SK-N-SH treated with all-trans-retinoic acid at 6 μM for 48 hours (cell line): Measurements from ENCODE around the gene SYNJ2.

ENCODE experiments used
- ATAC-seq: fragments of 200-7000 bp; cut with Tn5 transposase; 3 replicates; pipeline ENCODE4 v1.9.1; 2020; ENCODE audit warnings: mild to moderate bottlenecking, moderate library complexity
- BACH2 ChIP-seq: fragments of 250-450 bp; sonication (Bioruptor Pico); IDR thresholded peaks from 2 replicates; pipeline ENCODE4 v1.9.0; 2021; ENCODE audit warnings: mild to moderate bottlenecking, borderline replicate concordance
- CREB5 ChIP-seq: fragments of 250-450 bp; sonication (Bioruptor Pico); IDR thresholded peaks from 2 replicates; pipeline ENCODE4 v1.5.1; 2020; ENCODE audit warnings: low read depth, mild to moderate bottlenecking, moderate library complexity
- CSDC2 ChIP-seq: fragments of 250-450 bp; sonication (Bioruptor Pico); IDR thresholded peaks from 2 replicates; pipeline ENCODE4 v1.5.0; 2020; ENCODE audit warnings: mild to moderate bottlenecking, moderate library complexity
- CSRNP3 ChIP-seq: fragments of 250-450 bp; sonication (Bioruptor Pico); IDR thresholded peaks from 2 replicates; pipeline ENCODE4 v1.5.1; 2021; ENCODE audit warnings: mild to moderate bottlenecking, moderate library complexity
- ISL1 ChIP-seq: fragments of 250-450 bp; sonication (Bioruptor Pico); IDR thresholded peaks from 2 replicates; pipeline ENCODE4 v2.1.2; 2022; ENCODE audit warnings: mild to moderate bottlenecking, moderate library complexity
- OSR1 ChIP-seq: fragments of 250-450 bp; sonication (Bioruptor Pico); IDR thresholded peaks from 2 replicates; pipeline ENCODE4 v1.8.0; 2022; ENCODE audit warnings: moderate library complexity, mild to moderate bottlenecking, inconsistent platforms
- PATZ1 ChIP-seq: fragments of 250-450 bp; sonication (Bioruptor Pico); IDR thresholded peaks from 2 replicates; pipeline ENCODE4 v1.8.0; 2020; ENCODE audit warnings: mild to moderate bottlenecking, moderate library complexity, borderline replicate concordance
- RARB ChIP-seq: fragments of 250-450 bp; sonication (Bioruptor Pico); IDR thresholded peaks from 2 replicates; pipeline ENCODE4 v1.8.0; 2021; ENCODE audit warnings: mild to moderate bottlenecking, moderate library complexity
- TCF4 ChIP-seq: fragments of 250-450 bp; sonication (Bioruptor Pico); IDR thresholded peaks from 2 replicates; pipeline ENCODE4 v1.8.0; 2021; ENCODE audit warnings: mild to moderate bottlenecking, moderate library complexity, borderline replicate concordance
- TOX ChIP-seq: fragments of 250-450 bp; sonication (Bioruptor Pico); IDR thresholded peaks from 2 replicates; pipeline ENCODE4 v1.8.0; 2021; ENCODE audit warnings: mild to moderate bottlenecking, moderate library complexity, borderline replicate concordance
- ZC3H10 ChIP-seq: fragments of 250-450 bp; sonication (Bioruptor Pico); IDR thresholded peaks from 2 replicates; pipeline ENCODE4 v1.5.1; 2021; ENCODE audit warnings: mild to moderate bottlenecking, moderate library complexity
- ZFP3 ChIP-seq: fragments of 250-450 bp; sonication (Bioruptor Pico); IDR thresholded peaks from 2 replicates; pipeline ENCODE4 v1.5.0; 2020; ENCODE audit warnings: mild to moderate bottlenecking, moderate library complexity
- ZFP30 ChIP-seq: fragments of 450-650 bp; formaldehyde crosslinking; IDR thresholded peaks from 2 replicates; pipeline ENCODE4 v1.5.0; 2022; ENCODE audit warnings: mild to moderate bottlenecking, moderate library complexity
- TF ChIP-seq, protein P1 (sequence below): fragments of 250-450 bp; sonication (Bioruptor Pico); IDR thresholded peaks from 2 replicates; pipeline ENCODE4 v1.8.0; 2021; ENCODE audit warnings: low read depth, mild to moderate bottlenecking, moderate library complexity, borderline replicate concordance

The SYNJ2 gene

DNA sequence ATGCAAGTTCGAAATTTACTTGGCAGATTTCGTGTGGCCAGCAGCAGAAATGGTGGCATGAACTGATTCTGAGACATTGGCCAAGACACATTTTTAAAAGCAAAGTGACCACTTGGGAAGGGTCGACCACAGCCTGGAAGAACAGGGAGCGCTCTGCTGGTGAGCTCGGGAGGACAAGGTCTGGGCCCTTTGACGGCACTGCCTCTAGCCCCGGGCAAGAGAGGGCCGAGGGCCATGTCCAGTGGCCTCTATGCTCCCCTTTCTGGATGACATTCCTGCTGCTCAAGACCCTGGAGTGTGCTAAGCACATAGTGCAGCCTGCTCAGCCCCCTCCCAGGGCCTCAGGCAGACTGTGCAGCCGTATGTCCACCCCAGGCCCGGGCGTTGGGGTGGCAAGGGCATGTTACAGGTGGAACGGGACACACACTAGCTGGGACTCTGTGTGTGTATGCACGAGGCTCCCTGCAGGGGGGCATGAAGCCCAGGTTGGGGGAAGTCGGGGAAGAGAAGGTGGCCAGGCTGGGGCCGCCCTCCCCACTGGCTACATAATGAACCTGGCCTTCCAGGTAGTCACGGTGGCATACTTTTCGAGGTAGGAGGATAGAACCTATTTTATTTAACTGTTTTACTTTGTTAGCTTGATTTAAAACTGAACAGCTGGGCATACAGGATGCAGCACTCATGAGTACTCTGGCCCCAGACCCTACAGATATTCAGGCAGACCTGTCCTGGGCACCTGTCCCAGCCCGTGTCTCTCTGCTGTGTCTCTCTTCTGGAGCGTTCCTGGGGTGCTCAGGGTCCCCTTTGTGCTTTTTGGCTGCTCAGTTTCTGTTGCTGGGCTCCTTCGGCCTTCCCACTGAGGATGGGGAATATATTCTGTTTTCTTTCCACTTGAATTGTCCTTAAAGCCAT lies 6.4 kb downstream of the SYNJ2 start (continued):
- TF ChIP-seq, protein P1, sequence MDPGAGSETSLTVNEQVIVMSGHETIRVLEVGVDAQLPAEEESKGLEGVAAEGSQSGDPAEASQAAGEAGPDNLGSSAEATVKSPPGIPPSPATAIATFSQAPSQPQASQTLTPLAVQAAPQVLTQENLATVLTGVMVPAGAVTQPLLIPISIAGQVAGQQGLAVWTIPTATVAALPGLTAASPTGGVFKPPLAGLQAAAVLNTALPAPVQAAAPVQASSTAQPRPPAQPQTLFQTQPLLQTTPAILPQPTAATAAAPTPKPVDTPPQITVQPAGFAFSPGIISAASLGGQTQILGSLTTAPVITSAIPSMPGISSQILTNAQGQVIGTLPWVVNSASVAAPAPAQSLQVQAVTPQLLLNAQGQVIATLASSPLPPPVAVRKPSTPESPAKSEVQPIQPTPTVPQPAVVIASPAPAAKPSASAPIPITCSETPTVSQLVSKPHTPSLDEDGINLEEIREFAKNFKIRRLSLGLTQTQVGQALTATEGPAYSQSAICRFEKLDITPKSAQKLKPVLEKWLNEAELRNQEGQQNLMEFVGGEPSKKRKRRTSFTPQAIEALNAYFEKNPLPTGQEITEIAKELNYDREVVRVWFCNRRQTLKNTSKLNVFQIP (CRISPR knock-in tag) = no peak
- no peak for TF ChIP-seq ZFP30 (CRISPR knock-in tag)

DNA sequence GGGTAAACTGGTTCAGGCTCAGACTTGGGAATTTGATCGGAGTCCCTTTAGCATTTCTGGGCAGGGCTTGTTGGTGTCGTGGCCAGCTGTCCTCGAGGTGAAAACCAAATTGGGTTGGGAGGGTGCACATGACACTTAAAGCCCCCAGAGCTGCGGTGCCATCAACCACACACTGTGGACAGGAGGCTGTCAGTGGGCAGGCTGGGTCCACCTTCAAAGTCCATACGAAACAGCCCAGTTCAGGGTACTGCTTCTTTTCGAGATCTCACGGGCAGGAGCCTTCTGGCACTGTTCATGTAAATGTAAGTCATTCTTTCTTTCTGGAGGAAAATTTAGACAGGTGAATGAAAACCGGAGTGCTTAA lies 7.0 kb downstream of the SYNJ2 start:
- ATAC-seq = no peak
- TF ChIP-seq BACH2 = no peak

DNA sequence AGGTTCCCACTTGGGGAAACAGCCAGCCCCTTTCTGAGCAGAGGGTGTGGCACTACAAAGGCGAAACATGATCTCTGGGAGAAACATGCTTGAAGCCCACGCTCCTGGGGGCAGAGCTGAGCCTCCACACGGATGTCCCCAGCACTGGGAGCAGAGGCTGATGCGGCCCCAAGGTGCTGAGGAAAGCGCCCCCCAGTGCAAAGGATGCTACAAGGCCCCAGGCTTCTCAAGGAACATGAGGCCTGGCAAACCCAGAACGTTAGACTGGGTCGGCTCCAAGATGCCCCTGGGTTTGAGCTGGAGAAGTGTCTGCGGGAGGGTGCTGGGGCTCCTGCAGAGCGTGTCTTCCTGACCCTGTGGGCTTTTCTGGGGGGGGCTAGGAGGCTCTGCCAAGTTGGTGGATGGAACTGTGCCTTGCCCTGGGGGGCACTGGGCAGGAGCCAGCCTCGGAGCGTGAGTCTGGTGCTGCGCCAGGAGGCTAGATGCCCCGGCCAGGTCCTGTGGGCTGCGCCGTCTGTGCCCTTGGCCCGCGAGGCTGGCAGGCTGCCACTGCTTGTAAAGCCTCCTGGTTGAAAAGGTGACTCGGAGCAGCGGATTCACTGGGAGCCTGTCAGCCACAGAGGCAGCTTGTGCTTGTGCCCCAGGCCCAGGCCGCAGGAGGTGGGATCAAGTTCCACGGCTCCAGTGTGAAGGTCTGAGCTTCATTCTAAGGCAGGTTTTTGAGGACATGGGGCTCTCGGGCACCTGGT lies 8.1 kb downstream of the SYNJ2 start:
- ATAC-seq = peak; percentile 87

More for the DNA sequence above, 8.1 kb downstream of the SYNJ2 start:
- no peak for TF ChIP-seq CREB5 (CRISPR knock-in tag)
- no peak for TF ChIP-seq CSRNP3 (CRISPR knock-in tag)
- no peak for TF ChIP-seq ISL1 (CRISPR knock-in tag)
- TF ChIP-seq PATZ1 (CRISPR knock-in tag) = peak; percentile 91; the same call in 1 of the 2 replicates
- no peak for TF ChIP-seq ZC3H10 (CRISPR knock-in tag)
- TF ChIP-seq RARB (CRISPR knock-in tag) = no peak
- TF ChIP-seq TOX = no peak
- TF ChIP-seq OSR1 = no peak
- peak; percentile 55; the same call in 1 of the 2 replicates for TF ChIP-seq ZFP3 (CRISPR knock-in tag)
- TF ChIP-seq, protein P1 (CRISPR knock-in tag) = no peak
- TF ChIP-seq TCF4 (CRISPR knock-in tag) = no peak
- TF ChIP-seq CSDC2 (CRISPR knock-in tag) = no peak
